ENCODE measurements around the gene GRIK1.

The GRIK1 gene

GRCh38 chr21:29509121-29509520 is 430.7 kb downstream of the GRIK1 start:
- Histone ChIP-seq H3K27me3 (ENCODE audit: control insufficient read depth, low read length) (no peaks in the 10 kb centered on the region), H3K4me2 (ENCODE audit: low read length) (no peak overlapping the region), H3F3A (ENCODE audit: control insufficient read depth, insufficient read depth) (no peaks in the 10 kb centered on the region), H3K9me2 (replicated peaks; ENCODE audit: control insufficient read depth, low read length) (no peaks in the 10 kb centered on the region; the same call in 1 of the 2 replicates), H3K79me2 (ENCODE audit: control insufficient read depth, low read length) (no peaks in the 10 kb centered on the region), H3K9me3 (ENCODE audit: control insufficient read depth, insufficient read depth, low read length) (no peaks in the 10 kb centered on the region), H3K27ac (ENCODE audit: low read depth, low read length) (no peak overlapping the region), H4K20me1 (ENCODE audit: control insufficient read depth, insufficient read depth, low read depth, low read length) (no peaks in the 10 kb centered on the region), H3K4me3 (ENCODE audit: low read length) (no peak overlapping the region), H3K4me1 (ENCODE audit: control insufficient read depth, low read length) (no peaks in the 10 kb centered on the region), H3K36me3 (ENCODE audit: control insufficient read depth, low read length) (no peaks in the 10 kb centered on the region)
- no peak for TF ChIP-seq EZH2phosphoT487 (IDR thresholded peaks at IDR 0.05; ENCODE audit: borderline replicate concordance, low read length)
- TF ChIP-seq CTCF (IDR thresholded peaks at IDR 0.05; ENCODE audit: low read depth, low read length, poor library complexity, severe bottlenecking), result no peak

- no peak overlapping the region for H3K27ac ChIP-seq (ENCODE audit: low read depth, low read length)
- H3K4me3 ChIP-seq (ENCODE audit: low read length), result no peak overlapping the region
- no peaks in the 10 kb centered on the region; the same call in 1 of the 2 replicates for H3K9me2 ChIP-seq (replicated peaks; ENCODE audit: control insufficient read depth, low read length)
- H3F3A ChIP-seq (ENCODE audit: control insufficient read depth, insufficient read depth), result no peaks in the 10 kb centered on the region
- no peaks in the 10 kb centered on the region for H3K27me3 ChIP-seq (ENCODE audit: control insufficient read depth, low read length)
- H3K9me3 ChIP-seq (ENCODE audit: control insufficient read depth, insufficient read depth, low read length), result no peaks in the 10 kb centered on the region
- no peak overlapping the region for H3K4me2 ChIP-seq (ENCODE audit: low read length)
- H3K79me2 ChIP-seq (ENCODE audit: control insufficient read depth, low read length), result no peaks in the 10 kb centered on the region
- no peaks in the 10 kb centered on the region for H3K4me1 ChIP-seq (ENCODE audit: control insufficient read depth, low read length)
- H4K20me1 ChIP-seq (ENCODE audit: control insufficient read depth, insufficient read depth, low read depth, low read length), result no peaks in the 10 kb centered on the region
- H3K36me3 ChIP-seq (ENCODE audit: control insufficient read depth, low read length), result no peaks in the 10 kb centered on the region
- no peak for TF ChIP-seq EZH2phosphoT487 (IDR thresholded peaks at IDR 0.05; ENCODE audit: borderline replicate concordance, low read length)
Observed at GRCh38 chr21:29508301-29508700, 431.5 kb downstream of the GRIK1 start.

GRCh38 chr21:29506947-29507346 is 432.8 kb downstream of the GRIK1 start:
- H3K79me2 ChIP-seq (ENCODE audit: control insufficient read depth, low read length), result no peaks in the 10 kb centered on the region
- H3K4me3 ChIP-seq (ENCODE audit: low read length), result no peak overlapping the region
- no peak overlapping the region for H3K4me2 ChIP-seq (ENCODE audit: low read length)
- no peak for TF ChIP-seq CTCF (IDR thresholded peaks at IDR 0.05; ENCODE audit: low read depth, low read length, poor library complexity, severe bottlenecking)
- TF ChIP-seq EZH2phosphoT487 (IDR thresholded peaks at IDR 0.05; ENCODE audit: borderline replicate concordance, low read length), result no peak
- no peaks in the 10 kb centered on the region for H3K27me3 ChIP-seq (ENCODE audit: control insufficient read depth, low read length)
- no peaks in the 10 kb centered on the region; the same call in 1 of the 2 replicates for H3K9me2 ChIP-seq (replicated peaks; ENCODE audit: control insufficient read depth, low read length)
- no peaks in the 10 kb centered on the region for H3K4me1 ChIP-seq (ENCODE audit: control insufficient read depth, low read length)
- H3F3A ChIP-seq (ENCODE audit: control insufficient read depth, insufficient read depth), result no peaks in the 10 kb centered on the region
- no peaks in the 10 kb centered on the region for H3K36me3 ChIP-seq (ENCODE audit: control insufficient read depth, low read length)
- H3K27ac ChIP-seq (ENCODE audit: low read depth, low read length), result no peak overlapping the region
- no peaks in the 10 kb centered on the region for H3K9me3 ChIP-seq (ENCODE audit: control insufficient read depth, insufficient read depth, low read length)
- H4K20me1 ChIP-seq (ENCODE audit: control insufficient read depth, insufficient read depth, low read depth, low read length), result no peaks in the 10 kb centered on the region

GRCh38 chr21:29506214-29506613 is 433.6 kb downstream of the GRIK1 start:
- no peaks in the 10 kb centered on the region for H4K20me1 ChIP-seq (ENCODE audit: control insufficient read depth, insufficient read depth, low read depth, low read length)
- H3K79me2 ChIP-seq (ENCODE audit: control insufficient read depth, low read length), result no peaks in the 10 kb centered on the region
- no peak overlapping the region for H3K27ac ChIP-seq (ENCODE audit: low read depth, low read length)
- H3K4me1 ChIP-seq (ENCODE audit: control insufficient read depth, low read length), result no peaks in the 10 kb centered on the region
- H3K4me3 ChIP-seq (ENCODE audit: low read length), result no peak overlapping the region
- no peaks in the 10 kb centered on the region for H3F3A ChIP-seq (ENCODE audit: control insufficient read depth, insufficient read depth)
- no peaks in the 10 kb centered on the region for H3K9me3 ChIP-seq (ENCODE audit: control insufficient read depth, insufficient read depth, low read length)
- H3K9me2 ChIP-seq (replicated peaks; ENCODE audit: control insufficient read depth, low read length), result no peaks in the 10 kb centered on the region; the same call in 1 of the 2 replicates
- H3K4me2 ChIP-seq (ENCODE audit: low read length), result no peak overlapping the region
- H3K27me3 ChIP-seq (ENCODE audit: control insufficient read depth, low read length), result no peaks in the 10 kb centered on the region
- TF ChIP-seq CTCF (IDR thresholded peaks at IDR 0.05; ENCODE audit: low read depth, low read length, poor library complexity, severe bottlenecking) (no peak), EZH2phosphoT487 (IDR thresholded peaks at IDR 0.05; ENCODE audit: borderline replicate concordance, low read length) (no peak)
- no peaks in the 10 kb centered on the region for H3K36me3 ChIP-seq (ENCODE audit: control insufficient read depth, low read length)

Measured in DOHH2 (cell line).